Choroid plexus epithelial cell (primary cell): ENCODE data around the gene XRN2.
"Not testable (repeated sequence)": the region's sequence is repeated elsewhere in the genome, so short reads cannot be mapped to it uniquely, and the experiment has no call there.

ENCODE experiments used
- DNase-seq: peaks from one replicate; pipeline ENCODE4 v3.0.0-alpha.2; 2010; ENCODE audit warnings: low read depth
- H3K4me3 ChIP-seq: 2 replicates; pipeline ENCODE4 v1.5.1; 2011; ENCODE audit warnings: low read depth, mild to moderate bottlenecking, control low read depth, low read length, moderate library complexity
- CTCF ChIP-seq: conservative IDR thresholded peaks from 2 replicates; pipeline ENCODE4 v1.5.1; 2011; ENCODE audit warnings: low read depth, mild to moderate bottlenecking, control low read depth, inconsistent platforms, low read length, moderate library complexity

Gene XRN2

GRCh38 chr20:21358737-21359136 is 55.6 kb downstream of the XRN2 start:
- DNase-seq: no peak
- no peak overlapping the region for H3K4me3 ChIP-seq
- TF ChIP-seq CTCF: no peak

- no peak overlapping the region for H3K4me3 ChIP-seq
- TF ChIP-seq CTCF: no peak
- DNase-seq: peak; percentile 27
Measured at GRCh38 chr20:21360705-21361104, 57.6 kb downstream of the XRN2 start.

- no peak overlapping the region for H3K4me3 ChIP-seq
- TF ChIP-seq CTCF: no peak
- DNase-seq: peak; percentile 76
Measured at GRCh38 chr20:21361266-21361665, 58.1 kb downstream of the XRN2 start.

GRCh38 chr20:21364413-21364812 is 61.3 kb downstream of the XRN2 start:
- H3K4me3 ChIP-seq: no peak overlapping the region
- no peak for TF ChIP-seq CTCF
- DNase-seq: no peak

- no peak for TF ChIP-seq CTCF
- no peak overlapping the region for H3K4me3 ChIP-seq
- no peak for DNase-seq
Measured at GRCh38 chr20:21365771-21366170, 62.6 kb downstream of the XRN2 start.

- not testable (repeated sequence) for H3K4me3 ChIP-seq, DNase-seq
Measured at GRCh38 chr20:21366273-21366672, 63.1 kb downstream of the XRN2 start.

- no peak for TF ChIP-seq CTCF
- H3K4me3 ChIP-seq: no peak overlapping the region
- DNase-seq: no peak
Measured at GRCh38 chr20:21368791-21369190, 65.7 kb downstream of the XRN2 start.

- no peak for DNase-seq
- H3K4me3 ChIP-seq: no peak overlapping the region
- TF ChIP-seq CTCF: no peak
Measured at GRCh38 chr20:21371193-21371592, 68.1 kb downstream of the XRN2 start.
